HG02798 (cell line): ENCODE results near the gene WDR86.

ENCODE experiments used
- ATAC-seq: cut with Tn5 transposase; IDR thresholded peaks from one replicate; pipeline ENCODE4 v1.9.1; 2021; ENCODE audit warnings: mild to moderate bottlenecking; ENCODE audit not compliant: unreplicated experiment, poor library complexity

The WDR86 gene

GRCh38 chr7:151440799-151441445 is 31.1 kb upstream of the WDR86 start:
- no peak for ATAC-seq

GRCh38 chr7:151439855-151440798 is 30.3 kb upstream of the WDR86 start, which contains the start of gene CRYGN:
TSS of gene CRYGN (minus strand) at chr7:151440141. CDS start at chr7:151439917, 224 bp downstream.
- no peak for ATAC-seq

GRCh38 chr7:151438864-151439601 is 29.2 kb upstream of the WDR86 start:
- no peak for ATAC-seq

GRCh38 chr7:151437866-151438516 is 28.2 kb upstream of the WDR86 start:
- ATAC-seq = no peak

GRCh38 chr7:151437159-151437553 is 27.3 kb upstream of the WDR86 start:
- no peak for ATAC-seq

- ATAC-seq = no peak
These were observed 26.8 kb upstream of the WDR86 start for GRCh38 chr7:151436446-151437158.

GRCh38 chr7:151435971-151436370 is 26.1 kb upstream of the WDR86 start:
- ATAC-seq = no peak

- no peak for ATAC-seq
These were observed 25.5 kb upstream of the WDR86 start for GRCh38 chr7:151435103-151435916.

- ATAC-seq = no peak
These were observed 24.7 kb upstream of the WDR86 start for GRCh38 chr7:151434549-151434948.

- no peak for ATAC-seq
These were observed 24.0 kb upstream of the WDR86 start for GRCh38 chr7:151433721-151434400.

- peak; percentile 54 for ATAC-seq
These were observed 23.1 kb upstream of the WDR86 start for GRCh38 chr7:151432658-151433521.

GRCh38 chr7:151431768-151432311 is 22.0 kb upstream of the WDR86 start:
- ATAC-seq = no peak

- no peak for ATAC-seq
These were observed 21.5 kb upstream of the WDR86 start for GRCh38 chr7:151431281-151431767.

GRCh38 chr7:151430391-151431205 is 20.8 kb upstream of the WDR86 start:
- no peak for ATAC-seq

GRCh38 chr7:151429560-151430331 is 19.9 kb upstream of the WDR86 start:
- ATAC-seq = no peak

GRCh38 chr7:151429237-151429559 is 19.4 kb upstream of the WDR86 start:
- no peak for ATAC-seq
